ENCODE results near the gene ZNF90.

- TF ChIP-seq CTCF (IDR thresholded peaks at IDR 0.05) (no peak), POLR2A (IDR thresholded peaks at IDR 0.05) (no peak)
Observed at GRCh38 chr19:20060282-20060681, 17.5 kb upstream of the ZNF90 start.

All from thyroid gland (tissue), 4 donors.